RWPE2 (cell line): ENCODE data around the gene LTA4H.

Experiments used
- ATAC-seq: fragments of 200-7000 bp; cut with Tn5 transposase; 3 replicates; pipeline ENCODE4 v1.9.1; 2021; ENCODE audit warnings: low read depth
- DNase-seq: peaks from one replicate; pipeline ENCODE4 v3.0.0-alpha.2; 2020; ENCODE audit warnings: low spot score
- H3K27ac ChIP-seq: fragments of 450-650 bp; 2 replicates; pipeline ENCODE4 v1.5.1; 2017; ENCODE audit warnings: mild to moderate bottlenecking; ENCODE audit not compliant: poor library complexity, severe bottlenecking
- H3K27me3 ChIP-seq: fragments of 250-450 bp; sonication (Bioruptor Pico); 2 replicates; pipeline ENCODE4 v1.5.1; 2021; ENCODE audit warnings: mild to moderate bottlenecking, moderate library complexity; ENCODE audit not compliant: insufficient read depth, poor library complexity, severe bottlenecking
- H3K36me3 ChIP-seq: fragments of 250-450 bp; sonication (Bioruptor Pico); 2 replicates; pipeline ENCODE4 v1.5.1; 2020; ENCODE audit warnings: low read depth, mild to moderate bottlenecking, moderate library complexity
- H3K4me1 ChIP-seq: fragments of 250-450 bp; sonication (Bioruptor Pico); 2 replicates; pipeline ENCODE4 v1.5.1; 2021; ENCODE audit warnings: mild to moderate bottlenecking, moderate library complexity; ENCODE audit not compliant: insufficient read depth, poor library complexity, severe bottlenecking
- H3K4me3 ChIP-seq: fragments of 250-450 bp; sonication (Bioruptor Pico); 2 replicates; pipeline ENCODE4 v1.5.1; 2021; ENCODE audit warnings: mild to moderate bottlenecking, moderate library complexity; ENCODE audit not compliant: severe bottlenecking
- H3K9me3 ChIP-seq: fragments of 250-450 bp; sonication (Bioruptor Pico); 2 replicates; pipeline ENCODE4 v1.5.1; 2021; ENCODE audit warnings: mild to moderate bottlenecking, moderate library complexity; ENCODE audit not compliant: severe bottlenecking
- TF ChIP-seq, protein P1 (sequence below): fragments of 450-650 bp; IDR thresholded peaks from one replicate; pipeline ENCODE4 v1.5.1; 2017; ENCODE audit warnings: mild to moderate bottlenecking, moderate library complexity; ENCODE audit not compliant: poor library complexity, severe bottlenecking

The LTA4H gene

DNA sequence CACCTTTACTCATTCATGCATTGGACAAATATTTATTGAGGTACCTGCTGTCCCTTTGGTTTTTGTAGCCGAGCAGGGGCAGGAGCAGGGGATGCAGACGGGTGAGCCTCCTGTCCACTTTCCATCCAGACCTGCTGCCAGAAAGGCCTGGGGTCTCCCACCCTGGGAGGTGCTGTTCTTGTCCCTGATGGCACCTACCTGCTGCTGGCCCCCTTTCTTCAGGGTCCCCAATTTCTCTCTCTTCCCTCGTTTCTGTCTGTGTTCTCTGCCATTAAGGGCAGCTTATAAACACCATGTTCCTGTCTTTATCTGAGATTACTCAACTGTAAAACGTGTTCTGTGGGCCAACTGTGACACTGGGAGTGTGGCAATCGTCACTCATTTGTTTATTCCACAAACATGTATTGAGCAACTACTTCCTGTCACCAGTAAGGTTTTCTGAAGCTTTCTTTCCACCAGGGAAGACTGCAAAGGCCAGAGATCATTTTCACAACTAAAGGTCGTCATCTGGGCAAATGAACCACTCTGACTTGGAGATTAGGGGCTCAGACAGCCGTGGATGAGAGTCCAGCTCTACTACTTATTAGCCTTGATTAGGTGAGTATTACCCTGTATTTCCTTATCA is 39.2 kb downstream of the LTA4H start, which contains the start of gene HAL:
HAL (minus strand) TSS at position 311 of the 625 bp plus-strand sequence. CDS start 434 bp downstream, outside the sequence.
- Histone ChIP-seq H3K27me3 (no peaks in the 10 kb centered on the region), H3K27ac (no peak within 1 kb of the TSS), H3K36me3 (peaks cover 8% of the 10 kb centered on the region; the same call in 1 of the 2 replicates), H3K4me3 (no peak within 1 kb of the TSS), H3K4me1 (no peaks in the 10 kb centered on the region), H3K9me3 (no peaks in the 10 kb centered on the region)
- no peak for ATAC-seq
- DNase-seq: no peak
- TF ChIP-seq, protein P1, sequence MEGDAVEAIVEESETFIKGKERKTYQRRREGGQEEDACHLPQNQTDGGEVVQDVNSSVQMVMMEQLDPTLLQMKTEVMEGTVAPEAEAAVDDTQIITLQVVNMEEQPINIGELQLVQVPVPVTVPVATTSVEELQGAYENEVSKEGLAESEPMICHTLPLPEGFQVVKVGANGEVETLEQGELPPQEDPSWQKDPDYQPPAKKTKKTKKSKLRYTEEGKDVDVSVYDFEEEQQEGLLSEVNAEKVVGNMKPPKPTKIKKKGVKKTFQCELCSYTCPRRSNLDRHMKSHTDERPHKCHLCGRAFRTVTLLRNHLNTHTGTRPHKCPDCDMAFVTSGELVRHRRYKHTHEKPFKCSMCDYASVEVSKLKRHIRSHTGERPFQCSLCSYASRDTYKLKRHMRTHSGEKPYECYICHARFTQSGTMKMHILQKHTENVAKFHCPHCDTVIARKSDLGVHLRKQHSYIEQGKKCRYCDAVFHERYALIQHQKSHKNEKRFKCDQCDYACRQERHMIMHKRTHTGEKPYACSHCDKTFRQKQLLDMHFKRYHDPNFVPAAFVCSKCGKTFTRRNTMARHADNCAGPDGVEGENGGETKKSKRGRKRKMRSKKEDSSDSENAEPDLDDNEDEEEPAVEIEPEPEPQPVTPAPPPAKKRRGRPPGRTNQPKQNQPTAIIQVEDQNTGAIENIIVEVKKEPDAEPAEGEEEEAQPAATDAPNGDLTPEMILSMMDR: no peak

DNA sequence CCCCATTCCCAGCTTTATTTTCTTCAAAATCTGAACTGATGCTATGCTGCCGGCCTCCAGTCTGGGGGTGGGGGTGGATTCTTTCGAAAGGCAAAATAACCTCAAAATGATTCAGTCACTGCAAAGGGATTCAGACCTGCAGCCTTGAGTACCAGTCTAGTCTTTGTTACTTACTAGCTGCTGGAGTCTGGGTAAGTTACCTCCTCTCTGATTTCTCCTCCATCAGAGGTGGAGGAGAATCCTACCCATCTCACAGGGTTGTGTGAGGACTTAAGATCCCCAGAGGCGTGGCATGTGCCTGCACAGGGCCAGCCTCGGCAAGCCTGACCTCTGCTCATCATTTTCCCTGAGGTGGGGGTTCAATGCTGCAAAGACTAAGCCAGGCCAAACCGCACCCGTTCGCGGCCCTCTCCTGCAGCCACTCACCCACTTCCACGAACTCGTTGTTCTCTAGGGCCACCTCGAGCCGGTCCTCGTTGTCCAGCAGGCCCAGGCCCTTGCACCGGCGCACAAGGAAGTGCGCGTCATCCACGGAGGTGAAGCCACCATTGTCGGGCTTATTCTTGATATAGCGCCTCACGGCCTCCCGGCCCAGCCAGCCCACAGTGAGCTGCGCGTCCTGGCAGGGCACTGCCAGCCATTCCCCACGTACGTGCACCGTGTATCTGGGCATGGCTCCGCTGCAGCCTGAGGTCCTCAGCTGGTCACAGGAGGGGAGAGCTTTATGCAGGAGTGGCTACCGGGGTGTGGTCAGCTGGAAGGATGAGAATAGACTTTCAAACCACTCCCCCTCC is 40.0 kb downstream of the LTA4H start:
- H3K9me3 ChIP-seq: no peaks in the 10 kb centered on the region
- no peaks in the 10 kb centered on the region for H3K4me1 ChIP-seq
- H3K4me3 ChIP-seq: no peak overlapping the region
- H3K36me3 ChIP-seq: 0 out of 2 replicates have a peak, but pooled peaks cover 1% of the 10 kb centered on the region
- no peak overlapping the region for H3K27ac ChIP-seq
- TF ChIP-seq, protein P1: no peak
- H3K27me3 ChIP-seq: no peaks in the 10 kb centered on the region
- DNase-seq (no peak), ATAC-seq (no peak)

DNA sequence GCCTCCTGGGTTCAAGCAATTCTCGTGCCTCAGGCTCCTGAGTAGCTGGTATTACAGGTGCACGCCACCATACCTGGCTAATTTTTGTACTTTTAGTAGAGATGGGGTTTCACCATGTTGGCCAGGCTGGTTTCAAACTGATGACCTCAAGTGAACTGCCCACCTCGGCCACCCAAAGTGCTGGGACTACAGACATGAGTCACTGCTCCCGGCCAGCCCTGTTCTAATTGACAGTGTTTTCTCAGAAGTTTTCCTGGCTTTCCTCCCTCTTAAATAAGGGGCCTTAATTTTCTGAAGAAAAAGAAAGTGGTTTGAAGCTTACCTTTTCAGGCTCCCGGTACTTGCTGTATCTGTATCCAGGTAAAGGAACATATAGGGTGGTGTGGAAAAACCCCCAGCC is 40.9 kb downstream of the LTA4H start:
- no peaks in the 10 kb centered on the region for H3K4me1 ChIP-seq
- H3K4me3 ChIP-seq: no peak overlapping the region
- no peaks in the 10 kb centered on the region for H3K27me3 ChIP-seq
- ATAC-seq (no peak), DNase-seq (no peak)
- H3K27ac ChIP-seq: no peak overlapping the region
- TF ChIP-seq, protein P1: no peak
- no peaks in the 10 kb centered on the region for H3K36me3 ChIP-seq
- no peaks in the 10 kb centered on the region for H3K9me3 ChIP-seq

- DNase-seq: no peak
- ATAC-seq: no peak
- Histone ChIP-seq H3K9me3 (no peaks in the 10 kb centered on the region), H3K4me1 (no peaks in the 10 kb centered on the region), H3K27ac (no peak overlapping the region), H3K4me3 (no peak overlapping the region), H3K27me3 (no peaks in the 10 kb centered on the region), H3K36me3 (no peaks in the 10 kb centered on the region)
- TF ChIP-seq, protein P1: no peak
Measured at GRCh38 chr12:95993907-95994306, 41.5 kb downstream of the LTA4H start.
